GM19193 (cell line): ENCODE data around the gene TRIOBP.

ENCODE experiments used
- POLR2A ChIP-seq: IDR thresholded peaks from 4 replicates; pipeline ENCODE4 v1.6.1; 2011; ENCODE audit not compliant: insufficient read depth, insufficient read length; ENCODE audit errors: extremely low read depth

TRIOBP gene

DNA sequence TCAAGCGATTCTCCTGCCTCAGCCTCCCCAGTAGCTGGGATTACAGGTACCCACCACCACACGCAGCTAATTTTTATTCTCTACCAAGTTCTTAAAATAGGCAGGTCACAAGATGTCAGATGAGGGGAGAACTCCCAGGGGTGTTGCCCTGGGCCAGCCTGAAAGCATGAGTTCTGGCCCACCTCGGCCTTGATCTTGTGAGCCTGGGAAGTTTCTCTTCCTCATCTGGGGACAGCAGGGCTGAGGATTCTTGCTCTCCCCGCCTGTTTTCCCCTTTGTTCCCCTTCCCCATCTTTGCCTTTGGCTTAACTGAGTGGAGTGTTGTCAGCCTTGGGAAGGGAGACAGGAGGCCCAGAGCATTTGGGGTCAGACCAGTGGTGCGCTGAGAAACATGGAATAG is 34.8 kb upstream of the TRIOBP start:
- no peak for TF ChIP-seq POLR2A

DNA sequence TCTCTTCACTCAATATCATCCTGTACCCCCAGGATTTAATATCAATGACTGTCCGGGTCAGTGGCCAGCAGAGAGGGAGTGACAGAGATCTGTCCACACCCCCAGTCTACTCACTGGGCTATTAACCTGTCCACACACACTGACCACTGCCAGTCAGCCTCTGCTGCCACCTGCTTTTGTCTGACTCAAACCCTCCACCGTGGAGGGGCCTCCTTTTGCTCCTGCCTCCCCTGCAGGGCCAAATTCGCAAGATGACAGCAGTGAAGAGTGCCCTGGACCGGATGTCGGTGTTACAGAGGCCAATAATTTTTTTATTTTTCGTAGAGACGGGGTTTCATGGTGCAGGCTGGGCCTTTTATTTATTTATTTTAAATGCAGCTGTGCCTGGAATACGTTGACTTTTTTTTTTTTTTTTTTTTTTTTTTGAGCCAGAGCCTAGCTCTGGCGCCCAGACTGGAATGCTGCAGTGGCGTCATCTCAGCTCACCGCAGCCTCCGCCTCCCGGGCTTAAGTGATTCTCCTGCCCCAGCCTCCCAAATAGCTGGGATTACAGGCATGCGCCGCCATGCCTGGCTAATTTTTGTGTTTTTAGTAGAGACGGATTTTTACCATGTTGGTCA is 33.2 kb upstream of the TRIOBP start:
- no peak for TF ChIP-seq POLR2A

DNA sequence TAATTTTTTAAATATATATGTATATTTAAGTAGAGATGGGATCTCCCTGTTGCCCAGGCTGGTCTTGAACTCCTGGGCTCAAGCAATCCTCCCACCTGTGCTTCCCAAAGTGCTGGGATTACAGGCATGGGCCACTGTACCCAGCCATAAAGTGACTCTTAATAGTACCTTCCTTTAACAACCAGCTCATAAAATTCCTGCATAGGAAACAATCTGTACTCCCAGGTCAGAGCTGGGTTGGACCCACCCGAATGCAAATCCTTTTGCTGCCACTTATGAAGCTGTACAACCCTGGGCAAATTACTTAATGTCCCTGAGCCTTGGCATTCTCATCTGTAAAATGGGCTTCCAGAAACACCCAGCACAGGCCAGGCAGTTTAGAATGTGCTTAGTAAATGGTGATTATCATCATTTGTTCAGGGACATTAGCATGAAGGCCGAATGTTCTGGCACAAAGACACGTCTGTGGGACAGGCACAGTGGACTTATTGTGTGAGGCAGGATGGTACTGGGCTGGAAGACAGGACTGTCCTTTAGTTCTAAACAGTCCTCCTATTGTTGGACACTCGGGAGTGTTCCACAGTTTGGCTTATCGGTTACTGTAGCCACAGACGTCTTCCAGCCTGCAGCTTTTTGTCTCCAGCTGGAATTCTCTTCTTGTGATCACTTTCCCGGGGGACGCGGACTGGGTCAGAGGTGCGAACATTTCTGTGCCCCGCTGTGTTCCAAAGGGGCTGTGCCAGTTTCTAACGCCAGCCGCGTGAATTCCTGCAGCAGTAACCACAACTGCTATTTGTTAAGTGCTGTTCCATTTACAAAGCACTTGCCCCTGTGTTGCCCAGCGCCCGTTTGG is 32.4 kb upstream of the TRIOBP start:
- no peak for TF ChIP-seq POLR2A

DNA sequence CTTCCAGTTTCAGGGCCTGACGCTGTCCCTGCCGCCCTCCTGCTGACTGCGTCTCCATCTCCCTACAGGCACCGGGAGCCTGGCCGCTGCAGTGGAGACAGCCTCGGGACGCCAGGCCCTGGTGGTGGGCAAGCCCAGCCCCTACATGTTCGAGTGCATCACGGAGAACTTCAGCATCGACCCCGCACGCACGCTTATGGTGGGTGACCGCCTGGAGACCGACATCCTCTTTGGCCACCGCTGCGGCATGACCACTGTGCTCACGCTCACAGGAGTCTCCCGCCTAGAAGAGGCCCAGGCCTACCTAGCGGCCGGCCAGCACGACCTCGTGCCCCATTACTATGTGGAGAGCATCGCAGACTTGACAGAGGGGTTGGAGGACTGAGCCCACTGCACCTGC is 31.4 kb upstream of the TRIOBP start:
- TF ChIP-seq POLR2A: no peak

DNA sequence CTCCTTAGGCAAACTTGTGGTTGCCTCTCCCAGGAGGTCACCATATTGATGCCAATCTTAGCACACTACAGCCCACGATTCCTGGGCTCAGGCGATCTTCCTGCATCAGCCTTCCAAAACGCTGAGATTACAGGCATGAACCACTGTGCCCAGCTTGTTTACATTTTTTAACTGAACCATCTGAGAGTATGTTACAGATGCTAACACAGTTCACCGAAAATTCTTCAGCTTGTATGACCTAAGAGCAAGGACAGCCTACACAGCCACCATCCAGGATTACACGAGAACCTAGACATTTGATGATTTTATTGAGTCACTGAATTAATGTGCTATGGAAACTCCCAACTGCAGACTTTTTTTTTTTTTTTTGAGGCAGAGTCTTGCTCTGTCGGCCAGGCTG is 27.3 kb upstream of the TRIOBP start:
- TF ChIP-seq POLR2A: no peak

DNA sequence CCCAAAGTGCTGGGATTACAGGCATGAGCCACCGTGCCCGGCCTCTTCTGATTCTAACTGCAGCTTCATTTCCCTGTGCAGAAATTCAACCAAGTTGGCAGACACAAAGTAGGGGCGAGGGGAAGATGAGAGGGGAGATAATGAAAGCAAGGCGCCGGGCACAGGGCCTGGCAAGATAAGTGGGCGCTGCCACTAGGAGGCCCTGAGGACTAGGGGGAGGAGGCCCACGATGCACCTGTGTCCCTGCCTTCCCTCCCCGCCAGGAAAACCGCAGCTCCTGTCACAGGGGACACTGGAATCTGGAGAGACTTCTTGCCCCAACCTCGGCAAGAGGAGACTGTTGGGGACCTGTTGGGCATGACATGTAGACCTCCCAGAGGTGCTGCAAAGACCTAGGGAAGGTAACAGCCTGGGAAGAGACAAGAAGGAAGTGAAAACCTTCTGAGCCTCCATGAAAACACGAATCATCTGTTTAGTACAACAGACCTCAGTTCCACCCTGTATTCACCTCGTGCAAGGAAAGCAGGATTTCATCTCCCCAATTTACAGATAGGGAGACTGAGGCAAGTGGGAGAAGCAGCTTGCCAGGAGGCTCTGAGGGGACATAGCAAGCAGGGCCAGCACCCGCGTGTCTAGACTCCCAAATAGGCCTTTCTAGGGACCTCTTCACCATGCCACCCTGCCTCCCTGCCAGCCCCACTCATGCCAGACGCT is 24.5 kb upstream of the TRIOBP start:
- TF ChIP-seq POLR2A: no peak

DNA sequence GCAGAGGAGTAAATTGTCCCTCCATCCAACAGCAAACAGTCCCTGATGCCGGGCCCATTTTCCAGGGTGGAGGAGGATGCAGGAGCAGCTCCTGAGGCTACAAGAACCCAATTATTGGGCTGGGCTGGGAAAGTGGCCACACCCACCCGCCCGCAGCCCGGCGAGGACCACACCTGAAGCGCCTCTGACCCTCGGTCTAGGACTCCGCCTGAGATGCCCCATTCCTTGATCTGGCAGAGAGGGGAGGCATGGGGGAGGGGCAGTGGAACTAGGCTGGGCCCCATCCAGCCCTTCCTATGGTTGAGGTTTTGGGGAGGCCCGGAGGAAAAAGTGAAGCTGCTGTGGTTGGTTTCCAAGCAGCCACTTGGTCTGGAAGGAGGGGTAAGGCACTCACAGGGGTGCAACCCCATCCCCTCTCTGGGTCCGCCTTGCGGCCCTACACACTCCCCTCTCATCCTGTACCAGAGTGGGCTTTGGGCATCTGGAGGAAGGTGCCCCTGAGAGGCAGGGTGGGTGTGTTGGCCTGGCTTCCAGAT is 23.9 kb upstream of the TRIOBP start:
- TF ChIP-seq POLR2A: no peak

DNA sequence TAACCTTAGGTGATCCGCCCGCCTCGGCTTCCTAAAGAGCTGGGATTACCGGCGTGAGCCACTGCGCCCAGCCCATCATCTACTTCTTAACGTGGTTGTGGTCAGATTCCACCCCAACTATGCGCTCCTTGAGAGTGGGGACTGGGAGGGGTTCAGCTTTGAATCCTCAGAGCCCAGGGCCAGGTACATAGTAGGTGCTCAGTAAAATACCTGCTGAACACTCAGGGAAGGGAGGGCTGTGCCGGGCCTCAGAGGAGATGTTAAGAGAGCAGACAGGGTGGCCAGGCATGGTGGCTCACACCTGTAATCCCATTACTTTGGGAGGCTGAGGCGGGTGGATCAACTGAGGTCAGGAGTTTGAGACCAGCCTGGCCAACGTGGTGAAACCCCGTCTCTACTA is 22.6 kb upstream of the TRIOBP start:
- no peak for TF ChIP-seq POLR2A

DNA sequence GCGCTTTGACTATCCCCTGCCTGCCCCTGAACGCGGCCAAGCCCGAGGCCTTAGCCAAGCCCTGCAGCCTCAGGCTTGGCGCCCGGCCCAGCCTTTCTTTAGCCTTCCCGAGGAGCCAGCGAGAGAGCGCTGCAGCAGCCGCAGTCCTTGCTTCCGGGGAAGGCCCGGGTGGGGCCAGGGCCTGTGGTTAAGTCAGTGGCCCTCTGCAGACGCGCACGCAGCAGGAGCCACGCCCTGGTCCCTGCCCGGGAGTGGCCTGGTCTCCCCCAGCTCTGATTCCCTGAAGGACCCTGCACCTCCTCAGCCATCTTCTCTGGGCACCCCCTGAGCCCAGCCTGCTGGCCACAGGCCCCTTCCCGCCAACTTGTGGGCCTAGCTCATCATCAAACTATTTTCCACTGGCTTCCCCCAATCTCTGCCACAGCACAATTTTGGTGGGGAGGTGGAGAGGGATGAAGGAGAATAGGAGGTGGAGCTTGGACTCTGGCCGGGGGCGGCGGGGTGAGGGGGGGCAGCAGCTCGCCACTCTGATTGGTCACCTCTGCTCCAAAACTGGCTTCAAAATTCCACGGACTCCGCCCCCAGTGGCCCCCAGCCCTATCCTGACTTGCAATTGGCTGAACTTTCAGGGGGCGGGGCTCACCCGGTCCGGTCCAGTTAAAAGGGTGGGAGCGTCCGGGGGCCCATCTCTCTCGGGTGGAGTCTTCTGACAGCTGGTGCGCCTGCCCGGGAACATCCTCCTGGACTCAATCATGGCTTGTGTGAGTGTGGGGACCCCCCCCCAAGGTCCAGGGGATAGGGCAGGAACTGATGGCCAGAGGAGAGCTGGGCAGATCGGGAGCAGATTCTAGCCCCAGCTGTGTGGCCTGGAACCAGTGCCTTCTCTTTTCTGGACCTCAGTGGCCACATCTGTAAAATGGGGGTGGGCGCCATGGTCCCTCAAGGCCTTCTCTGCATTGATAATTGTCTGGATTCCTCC is 21.6 kb upstream of the TRIOBP start, which contains the start of gene LGALS1:
LGALS1 (plus strand) TSS at position 686 of the 979 bp plus-strand sequence; CDS start at position 753, 67 bp downstream.
- TF ChIP-seq POLR2A: peak; percentile 79

DNA sequence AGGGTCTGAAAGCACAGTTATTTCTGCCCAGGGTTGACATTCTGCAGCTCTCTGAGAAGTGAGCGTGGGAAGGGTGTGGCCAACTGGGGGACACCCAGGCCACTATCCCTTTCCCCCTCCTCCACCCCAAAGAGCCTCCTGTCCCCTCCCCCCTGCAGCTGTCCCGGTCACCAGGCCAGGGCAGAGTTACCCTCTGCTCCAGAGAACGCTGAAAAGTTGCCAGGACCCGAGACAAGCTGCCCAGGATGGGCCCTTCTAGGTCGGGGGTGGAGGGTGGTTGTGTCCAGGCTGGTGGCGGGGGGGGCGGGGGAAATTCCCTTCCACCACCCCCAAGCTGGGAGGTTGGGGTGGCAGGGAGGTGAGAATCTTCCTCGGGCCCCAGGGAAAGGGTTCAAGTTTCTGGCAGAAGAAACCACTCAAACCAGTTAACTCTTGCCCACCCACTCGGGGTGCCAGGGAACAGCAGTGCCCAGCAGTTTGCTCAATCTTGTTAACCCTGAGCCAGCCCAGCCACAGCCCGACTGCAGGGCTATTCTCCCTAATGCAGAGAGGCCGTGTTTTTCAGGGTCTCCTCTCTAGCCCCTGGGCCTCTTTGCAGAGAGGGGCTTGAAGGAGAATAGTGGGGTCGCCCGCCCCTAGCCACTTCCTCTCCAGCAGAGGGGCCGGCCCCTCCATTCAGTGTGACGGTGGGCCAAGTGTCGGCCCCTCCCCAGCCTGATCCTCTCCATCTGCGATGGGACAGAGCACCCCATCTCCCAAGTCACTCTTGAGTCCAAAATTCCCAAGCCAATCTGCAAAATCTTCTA is 20.7 kb upstream of the TRIOBP start:
- no peak for TF ChIP-seq POLR2A

DNA sequence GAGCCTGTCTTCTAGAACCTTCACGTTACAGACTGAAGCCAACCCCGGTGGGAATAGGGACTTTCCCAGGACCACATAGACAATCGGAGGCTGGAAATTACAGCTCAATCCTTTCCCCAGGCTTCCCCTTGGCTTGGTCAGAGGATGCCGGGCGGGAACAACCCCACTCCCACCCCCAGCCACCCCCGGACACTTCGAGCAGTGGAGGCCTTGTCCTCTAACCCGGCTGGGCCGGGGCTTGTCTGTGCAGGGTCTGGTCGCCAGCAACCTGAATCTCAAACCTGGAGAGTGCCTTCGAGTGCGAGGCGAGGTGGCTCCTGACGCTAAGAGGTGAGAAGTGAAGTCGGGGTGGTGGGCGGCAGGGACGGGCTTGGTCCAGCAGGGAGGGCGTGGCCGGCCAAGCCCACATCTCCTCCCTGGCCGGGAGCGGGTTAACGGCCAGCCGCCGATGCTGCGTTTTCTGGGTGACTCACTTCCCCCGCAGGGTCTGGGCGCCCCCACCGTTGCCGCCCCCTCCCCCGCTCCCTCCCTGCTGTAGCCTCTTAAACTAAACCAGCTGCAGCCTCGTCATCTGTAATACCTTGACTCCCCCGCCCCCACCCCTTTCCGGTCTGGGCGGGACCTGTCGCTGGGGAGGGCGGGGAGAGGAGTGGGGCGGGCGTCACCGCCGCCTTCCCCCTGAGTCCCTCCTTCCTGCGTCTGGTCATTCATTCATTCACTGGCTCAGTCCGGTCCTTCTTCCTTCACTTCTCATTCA is 19.9 kb upstream of the TRIOBP start:
- peak; percentile 60 for TF ChIP-seq POLR2A

DNA sequence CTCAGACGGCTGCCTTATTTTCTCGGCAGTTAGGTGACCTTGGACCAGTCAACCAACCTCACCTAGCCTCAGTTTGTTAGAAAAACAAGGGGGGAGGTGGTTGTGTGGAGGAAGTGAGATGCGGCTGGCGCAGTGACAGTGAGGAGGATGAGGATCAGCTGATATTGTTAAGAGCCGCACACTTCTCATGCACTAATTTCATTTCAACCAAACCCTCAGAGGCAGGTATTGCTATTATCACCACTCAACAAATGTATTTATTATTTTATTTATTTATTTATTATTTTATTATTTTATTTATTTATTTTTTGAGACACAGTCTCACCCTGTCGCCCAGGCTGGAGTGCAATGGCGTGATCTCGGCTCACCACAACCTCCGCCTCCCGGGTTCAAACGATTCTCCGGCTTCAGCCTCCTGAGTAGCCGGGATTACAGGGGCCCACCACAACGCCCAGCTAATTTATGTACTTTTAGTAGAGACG is 19.3 kb upstream of the TRIOBP start:
- TF ChIP-seq POLR2A: no peak
